Neural crest cell (in vitro differentiated cells): ENCODE measurements around the gene PDZRN4. TPM values are rescaled to one million over a fixed set of nuclear protein-coding genes. Genes with fewer than 3 reads are reported as not detected.

Source experiments
- DNase-seq: peaks from one replicate; pipeline ENCODE4 v3.0.0; 2021; ENCODE audit warnings: low read depth, mixed read lengths, low spot score
- H3K27ac Mint-ChIP-seq: one replicate; pipeline ENCODE4 v1.8.0; 2021; ENCODE audit warnings: mild to moderate bottlenecking, mixed read lengths; ENCODE audit not compliant: unreplicated experiment
- H3K27me3 Mint-ChIP-seq: 2 replicates; pipeline ENCODE4 v1.8.0; 2021; ENCODE audit warnings: low read depth, mild to moderate bottlenecking, mixed read lengths
- H3K36me3 Mint-ChIP-seq: 2 replicates; pipeline ENCODE4 v1.8.0; 2021; ENCODE audit warnings: low read depth, mild to moderate bottlenecking, mixed read lengths
- H3K4me1 Mint-ChIP-seq: 2 replicates; pipeline ENCODE4 v1.8.0; 2021; ENCODE audit warnings: mixed read lengths
- H3K4me3 Mint-ChIP-seq: one replicate; pipeline ENCODE4 v1.8.0; 2021; ENCODE audit warnings: mild to moderate bottlenecking, mixed read lengths
- H3K9me3 Mint-ChIP-seq: 2 replicates; pipeline ENCODE4 v1.8.0; 2021; ENCODE audit warnings: mixed read lengths
- total RNA-seq: library from RNA; stranded (reverse); gene quantifications from 2 replicates; pipeline ENCODE4 v1.2.1, GENCODE V29; 2021
- TF ChIP-seq, protein P1 (sequence below): fragments of 200-600 bp; sonication (generic); conservative IDR thresholded peaks from 2 replicates; pipeline ENCODE4 v1.5.0; 2021; ENCODE audit warnings: antibody characterized with exemption, mild to moderate bottlenecking

PDZRN4 gene
- total RNA-seq, 1 donor from 2014 or later: 2.5 TPM

DNA sequence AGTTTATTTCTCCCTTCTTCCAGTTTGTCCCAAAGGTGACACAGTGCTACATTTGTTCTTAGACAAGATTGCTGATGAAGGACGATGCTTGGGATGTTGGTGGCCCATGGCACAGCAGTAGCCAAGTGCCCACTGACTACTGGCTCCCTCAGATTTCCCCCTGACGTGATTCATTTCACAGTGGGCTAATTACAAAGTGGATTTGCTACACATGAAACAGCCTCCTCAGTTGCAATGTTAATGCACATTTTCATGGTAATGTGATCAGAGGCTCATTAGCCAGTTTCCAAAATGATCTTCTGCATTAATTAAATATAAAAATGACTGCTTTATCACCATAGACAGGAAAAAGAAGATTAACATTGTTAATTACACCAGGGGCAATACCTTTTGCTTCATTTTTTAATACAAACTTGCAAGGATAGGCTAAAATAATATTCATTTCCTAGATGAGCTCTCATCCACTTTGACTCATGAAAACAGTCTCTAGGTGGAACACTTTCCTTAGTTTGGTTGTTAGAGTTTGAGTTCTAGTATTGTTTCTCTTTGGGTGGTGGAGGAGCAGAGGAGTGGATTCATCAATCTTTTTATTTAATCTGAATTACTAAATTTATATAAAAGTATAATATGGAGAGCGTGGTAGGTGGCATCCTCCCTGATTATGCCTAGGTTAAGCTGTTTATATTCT lies 250.9 kb downstream of the PDZRN4 start:
- DNase-seq: no peak
- no peak overlapping the region for H3K27ac Mint-ChIP-seq
- TF ChIP-seq, protein P1, sequence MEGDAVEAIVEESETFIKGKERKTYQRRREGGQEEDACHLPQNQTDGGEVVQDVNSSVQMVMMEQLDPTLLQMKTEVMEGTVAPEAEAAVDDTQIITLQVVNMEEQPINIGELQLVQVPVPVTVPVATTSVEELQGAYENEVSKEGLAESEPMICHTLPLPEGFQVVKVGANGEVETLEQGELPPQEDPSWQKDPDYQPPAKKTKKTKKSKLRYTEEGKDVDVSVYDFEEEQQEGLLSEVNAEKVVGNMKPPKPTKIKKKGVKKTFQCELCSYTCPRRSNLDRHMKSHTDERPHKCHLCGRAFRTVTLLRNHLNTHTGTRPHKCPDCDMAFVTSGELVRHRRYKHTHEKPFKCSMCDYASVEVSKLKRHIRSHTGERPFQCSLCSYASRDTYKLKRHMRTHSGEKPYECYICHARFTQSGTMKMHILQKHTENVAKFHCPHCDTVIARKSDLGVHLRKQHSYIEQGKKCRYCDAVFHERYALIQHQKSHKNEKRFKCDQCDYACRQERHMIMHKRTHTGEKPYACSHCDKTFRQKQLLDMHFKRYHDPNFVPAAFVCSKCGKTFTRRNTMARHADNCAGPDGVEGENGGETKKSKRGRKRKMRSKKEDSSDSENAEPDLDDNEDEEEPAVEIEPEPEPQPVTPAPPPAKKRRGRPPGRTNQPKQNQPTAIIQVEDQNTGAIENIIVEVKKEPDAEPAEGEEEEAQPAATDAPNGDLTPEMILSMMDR: no peak
- peaks cover 22% of the 10 kb centered on the region for H3K4me1 Mint-ChIP-seq
- H3K9me3 Mint-ChIP-seq: no peaks in the 10 kb centered on the region
- H3K4me3 Mint-ChIP-seq: peak overlapping the region; percentile 29
- no peaks in the 10 kb centered on the region for H3K36me3 Mint-ChIP-seq
- no peaks in the 10 kb centered on the region for H3K27me3 Mint-ChIP-seq

DNA sequence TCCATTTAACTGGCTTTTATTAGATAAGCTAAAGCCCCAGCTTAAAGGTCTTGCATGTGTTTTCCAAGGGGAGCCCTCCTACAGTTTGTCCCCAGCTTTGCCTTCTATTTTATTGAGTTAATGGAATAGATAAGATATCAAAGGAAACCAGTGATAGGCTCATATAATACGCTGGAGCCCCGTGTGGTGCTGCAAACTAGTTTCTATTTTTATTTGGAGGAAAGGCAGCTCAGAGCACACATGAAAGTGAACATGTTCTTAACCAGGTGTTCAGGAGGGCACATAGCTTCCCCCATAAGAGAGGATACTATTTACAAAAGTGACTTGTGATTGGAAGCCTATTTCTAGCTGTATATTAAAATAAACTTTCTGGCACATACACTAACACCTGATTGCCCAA lies 251.7 kb downstream of the PDZRN4 start:
- Mint-ChIP-seq H3K27ac (no peak overlapping the region), H3K4me3 (no peak overlapping the region), H3K36me3 (no peaks in the 10 kb centered on the region), H3K9me3 (no peaks in the 10 kb centered on the region), H3K27me3 (no peaks in the 10 kb centered on the region), H3K4me1 (peaks cover 22% of the 10 kb centered on the region)
- TF ChIP-seq, protein P1: no peak
- DNase-seq: no peak

DNA sequence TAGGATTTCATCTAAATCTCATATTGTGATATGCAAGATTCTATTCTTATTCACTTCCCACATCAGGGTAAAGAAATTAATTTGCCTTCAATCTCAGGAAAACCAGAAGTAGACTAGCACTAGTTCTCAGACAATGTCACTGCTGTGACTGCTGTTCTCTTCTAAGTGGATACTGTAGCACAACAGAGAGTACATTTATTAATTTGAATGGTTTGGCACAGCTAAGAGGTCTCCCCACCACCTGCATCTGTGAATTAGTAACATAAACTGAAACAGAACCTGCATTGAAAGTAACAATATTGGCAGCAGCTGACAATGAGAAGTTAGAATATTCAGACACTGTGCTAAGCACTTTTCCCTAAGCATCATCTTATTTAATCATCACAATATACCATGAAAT lies 253.1 kb downstream of the PDZRN4 start:
- Mint-ChIP-seq H3K4me1 (peaks cover 22% of the 10 kb centered on the region), H3K4me3 (no peak overlapping the region), H3K36me3 (no peaks in the 10 kb centered on the region), H3K27me3 (no peaks in the 10 kb centered on the region), H3K27ac (no peak overlapping the region), H3K9me3 (no peaks in the 10 kb centered on the region)
- DNase-seq: no peak
- TF ChIP-seq, protein P1: no peak

DNA sequence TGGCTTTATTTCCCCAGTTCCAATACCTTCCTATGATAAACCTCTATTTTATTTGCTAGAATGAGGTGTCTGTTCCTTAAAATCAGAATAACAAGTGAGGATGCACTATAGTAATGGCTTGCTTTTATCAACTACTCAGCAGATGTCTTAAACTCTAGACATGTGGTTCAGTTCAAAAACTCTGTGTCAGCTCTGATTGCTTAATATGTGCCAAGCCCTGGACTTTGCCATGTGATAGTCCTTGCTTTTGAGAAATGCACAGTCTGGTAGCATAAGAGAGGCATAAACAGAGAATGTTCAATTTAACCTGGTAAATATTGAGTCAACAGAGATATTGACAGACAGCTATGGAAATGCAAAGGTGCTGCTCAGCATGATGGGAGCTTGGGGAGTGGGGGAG lies 254.8 kb downstream of the PDZRN4 start:
- Mint-ChIP-seq H3K27ac (no peak overlapping the region), H3K9me3 (no peaks in the 10 kb centered on the region), H3K4me3 (no peak overlapping the region), H3K27me3 (no peaks in the 10 kb centered on the region), H3K4me1 (peaks cover 15% of the 10 kb centered on the region), H3K36me3 (no peaks in the 10 kb centered on the region)
- TF ChIP-seq, protein P1: no peak
- DNase-seq: no peak

DNA sequence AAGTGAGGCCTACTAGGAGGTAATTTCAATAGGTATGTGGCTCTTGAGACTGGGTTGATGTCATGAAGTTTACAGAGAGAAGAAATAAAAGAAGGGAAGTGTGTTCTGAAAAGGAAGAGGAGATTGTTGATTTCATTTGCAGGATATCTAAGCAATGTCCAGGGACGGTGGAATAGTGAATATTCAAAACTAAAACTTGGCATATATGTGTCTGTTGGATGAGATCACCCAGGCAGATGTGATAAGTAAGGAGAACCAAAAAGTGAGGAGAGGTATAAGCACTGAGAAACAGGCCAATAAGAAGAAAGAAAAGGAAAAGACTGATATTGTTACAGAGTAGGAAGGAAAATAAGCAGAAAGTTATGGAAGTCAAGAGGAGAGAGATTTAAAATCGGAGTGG lies 255.6 kb downstream of the PDZRN4 start:
- Mint-ChIP-seq H3K27ac (no peak overlapping the region), H3K27me3 (no peaks in the 10 kb centered on the region), H3K4me3 (no peak overlapping the region), H3K36me3 (no peaks in the 10 kb centered on the region), H3K9me3 (no peaks in the 10 kb centered on the region), H3K4me1 (peaks cover 10% of the 10 kb centered on the region)
- TF ChIP-seq, protein P1: no peak
- DNase-seq: no peak
